Astrocyte (in vitro differentiated cells and primary cell): ENCODE measurements around the gene ARFGAP2. TPM values are rescaled to one million over a fixed set of nuclear protein-coding genes. Genes with fewer than 3 reads are reported as not detected.

Source experiments
- DNase-seq: peaks from one replicate; pipeline ENCODE4 v3.0.0-alpha.2; 2010; ENCODE audit warnings: low read depth
- FAIRE-seq: peaks from 2 replicates; lab custom pipeline; 2011; peaks lifted over from hg19 to GRCh38; lab: Jason Lieb, UNC
- H2AFZ ChIP-seq: 2 replicates; pipeline ENCODE4 v1.6.0; 2012; ENCODE audit warnings: low read depth, low read length, inconsistent platforms
- H3K27ac ChIP-seq: 2 replicates; pipeline ENCODE4 v1.5.1; 2011; ENCODE audit warnings: low read depth, low read length, inconsistent platforms
- H3K27me3 ChIP-seq: 2 replicates; pipeline ENCODE4 v1.6.0; 2011; ENCODE audit warnings: low read length, inconsistent platforms; ENCODE audit not compliant: insufficient read depth
- H3K36me3 ChIP-seq: 2 replicates; pipeline ENCODE4 v1.5.1; 2011; ENCODE audit warnings: low read length, inconsistent platforms; ENCODE audit not compliant: insufficient read depth
- H3K4me1 ChIP-seq: 2 replicates; pipeline ENCODE4 v1.5.1; 2011; ENCODE audit warnings: low read length, inconsistent platforms; ENCODE audit not compliant: insufficient read depth
- H3K4me2 ChIP-seq: 2 replicates; pipeline ENCODE4 v1.6.0; 2012; ENCODE audit warnings: low read length, inconsistent platforms
- H3K4me3 ChIP-seq: 2 replicates; pipeline ENCODE4 v1.5.1; 2011; ENCODE audit warnings: low read depth, mild to moderate bottlenecking, low read length, inconsistent platforms; ENCODE audit not compliant: insufficient read depth
- H3K79me2 ChIP-seq: 2 replicates; pipeline ENCODE4 v1.6.0; 2012; ENCODE audit warnings: mild to moderate bottlenecking, low read length, inconsistent platforms; ENCODE audit not compliant: insufficient read depth
- H3K9ac ChIP-seq: 2 replicates; pipeline ENCODE4 v1.6.0; 2012; ENCODE audit warnings: mild to moderate bottlenecking, low read length, inconsistent platforms
- H3K9me3 ChIP-seq: 2 replicates; pipeline ENCODE4 v1.5.1; 2012; ENCODE audit warnings: low read depth, mild to moderate bottlenecking, low read length, inconsistent platforms; ENCODE audit not compliant: insufficient read depth
- H4K20me1 ChIP-seq: 2 replicates; pipeline ENCODE4 v1.6.0; 2012; ENCODE audit warnings: low read length, inconsistent platforms; ENCODE audit not compliant: insufficient read depth
- H3K27ac Mint-ChIP-seq: one replicate; pipeline ENCODE4 v1.8.0; 2021; ENCODE audit warnings: mild to moderate bottlenecking, mixed read lengths; ENCODE audit not compliant: unreplicated experiment
- H3K27me3 Mint-ChIP-seq: one replicate; pipeline ENCODE4 v1.8.0; 2021; ENCODE audit warnings: low read depth, mixed read lengths; ENCODE audit not compliant: unreplicated experiment
- H3K36me3 Mint-ChIP-seq: one replicate; pipeline ENCODE4 v1.8.0; 2021; ENCODE audit warnings: low read depth, mixed read lengths; ENCODE audit not compliant: unreplicated experiment
- H3K4me1 Mint-ChIP-seq: one replicate; pipeline ENCODE4 v1.8.0; 2021; ENCODE audit warnings: low read depth, mixed read lengths; ENCODE audit not compliant: unreplicated experiment
- H3K4me3 Mint-ChIP-seq: one replicate; pipeline ENCODE4 v1.8.0; 2021; ENCODE audit warnings: mild to moderate bottlenecking, moderate library complexity, mixed read lengths; ENCODE audit not compliant: unreplicated experiment
- H3K9me3 Mint-ChIP-seq: one replicate; pipeline ENCODE4 v1.8.0; 2021; ENCODE audit warnings: mild to moderate bottlenecking, mixed read lengths; ENCODE audit not compliant: unreplicated experiment
- EZH2 ChIP-seq: IDR thresholded peaks from 2 replicates; pipeline ENCODE4 v1.6.1; 2012; ENCODE audit warnings: mild to moderate bottlenecking, low read length, inconsistent platforms; ENCODE audit not compliant: insufficient read depth
- total RNA-seq: library from RNA; stranded (reverse); gene quantifications from 2 replicates; pipeline ENCODE4 v1.2.1, GENCODE V29; 2021
- TF ChIP-seq, protein P1 (sequence below): IDR thresholded peaks from 2 replicates; pipeline ENCODE4 v1.5.1; 2011; ENCODE audit warnings: low read depth, mild to moderate bottlenecking, inconsistent platforms, low read length, moderate library complexity; ENCODE audit not compliant: insufficient read depth

ARFGAP2 gene
- total RNA-seq, 1 donor from 2014 or later: 51.0 TPM

DNA sequence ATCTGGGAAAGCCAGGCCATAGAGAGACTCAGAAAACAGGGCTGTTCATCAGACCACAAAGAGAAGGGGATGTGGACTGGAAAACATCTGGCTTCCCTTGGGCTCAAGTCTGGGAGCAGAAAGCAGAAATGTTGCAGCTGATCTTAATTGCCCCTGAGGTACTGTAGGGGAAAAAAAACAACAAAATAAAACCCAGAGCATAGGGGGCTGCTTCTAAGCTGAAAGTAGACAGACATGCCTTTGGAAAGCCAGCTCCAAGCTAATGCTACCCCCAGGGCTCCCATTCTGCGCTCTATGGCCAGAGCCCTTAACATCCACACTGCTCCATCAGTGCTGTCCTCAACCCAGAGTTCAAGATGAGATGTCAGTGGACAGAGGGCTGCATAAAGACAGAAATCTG lies 11.6 kb upstream of the ARFGAP2 start:
- Histone ChIP-seq H3K9me3 (no peaks in the 10 kb centered on the region), H4K20me1 (peaks cover 12% of the 10 kb centered on the region), H3K4me2 (no peak overlapping the region), H3K27me3 (no peaks in the 10 kb centered on the region), H3K9ac (no peak overlapping the region), H3K4me3 (no peak overlapping the region), H2AFZ (no peak overlapping the region), H3K36me3 (no peaks in the 10 kb centered on the region), H3K4me1 (peaks cover 35% of the 10 kb centered on the region), H3K27ac (no peak overlapping the region), H3K79me2 (peaks cover 26% of the 10 kb centered on the region)
- Mint-ChIP-seq H3K4me1 (peaks cover 18% of the 10 kb centered on the region), H3K9me3 (no peaks in the 10 kb centered on the region), H3K36me3 (peaks cover 5% of the 10 kb centered on the region), H3K27me3 (no peaks in the 10 kb centered on the region), H3K4me3 (no peak overlapping the region), H3K27ac (no peak overlapping the region)
- DNase-seq (no peak), FAIRE-seq (no peak)
- TF ChIP-seq EZH2: no peak
- TF ChIP-seq, protein P1, sequence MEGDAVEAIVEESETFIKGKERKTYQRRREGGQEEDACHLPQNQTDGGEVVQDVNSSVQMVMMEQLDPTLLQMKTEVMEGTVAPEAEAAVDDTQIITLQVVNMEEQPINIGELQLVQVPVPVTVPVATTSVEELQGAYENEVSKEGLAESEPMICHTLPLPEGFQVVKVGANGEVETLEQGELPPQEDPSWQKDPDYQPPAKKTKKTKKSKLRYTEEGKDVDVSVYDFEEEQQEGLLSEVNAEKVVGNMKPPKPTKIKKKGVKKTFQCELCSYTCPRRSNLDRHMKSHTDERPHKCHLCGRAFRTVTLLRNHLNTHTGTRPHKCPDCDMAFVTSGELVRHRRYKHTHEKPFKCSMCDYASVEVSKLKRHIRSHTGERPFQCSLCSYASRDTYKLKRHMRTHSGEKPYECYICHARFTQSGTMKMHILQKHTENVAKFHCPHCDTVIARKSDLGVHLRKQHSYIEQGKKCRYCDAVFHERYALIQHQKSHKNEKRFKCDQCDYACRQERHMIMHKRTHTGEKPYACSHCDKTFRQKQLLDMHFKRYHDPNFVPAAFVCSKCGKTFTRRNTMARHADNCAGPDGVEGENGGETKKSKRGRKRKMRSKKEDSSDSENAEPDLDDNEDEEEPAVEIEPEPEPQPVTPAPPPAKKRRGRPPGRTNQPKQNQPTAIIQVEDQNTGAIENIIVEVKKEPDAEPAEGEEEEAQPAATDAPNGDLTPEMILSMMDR: no peak

DNA sequence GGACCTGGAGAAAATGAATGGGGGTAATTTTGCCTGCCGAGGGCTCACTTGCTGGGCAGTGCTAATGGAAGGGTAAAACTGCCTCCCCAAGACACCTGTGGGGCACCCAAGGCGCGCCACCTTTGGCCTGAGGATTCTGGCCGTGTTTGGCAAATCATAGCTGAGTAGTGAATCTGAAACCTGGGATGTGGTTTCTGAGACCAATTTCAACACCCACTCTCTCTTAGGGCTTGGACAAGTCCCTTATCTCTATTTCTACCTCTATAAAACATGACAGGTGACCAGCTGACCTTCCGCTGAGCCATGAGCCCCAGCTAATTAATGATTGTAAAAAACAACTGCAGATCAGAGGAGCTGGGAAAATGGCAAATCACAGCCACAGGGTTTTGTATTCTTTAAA lies 11.0 kb upstream of the ARFGAP2 start:
- H3K4me2 ChIP-seq: peak overlapping the region; percentile 93
- Mint-ChIP-seq H3K27me3 (no peaks in the 10 kb centered on the region), H3K4me3 (peak overlapping the region; percentile 58), H3K9me3 (no peaks in the 10 kb centered on the region), H3K4me1 (peaks cover 18% of the 10 kb centered on the region), H3K36me3 (peaks cover 5% of the 10 kb centered on the region), H3K27ac (no peak overlapping the region)
- H3K27me3 ChIP-seq: no peaks in the 10 kb centered on the region
- H2AFZ ChIP-seq: peak overlapping the region; percentile 78
- TF ChIP-seq, protein P1: no peak
- TF ChIP-seq EZH2: no peak
- H3K36me3 ChIP-seq: no peaks in the 10 kb centered on the region
- H3K27ac ChIP-seq: no peak overlapping the region
- peak overlapping the region; percentile 66 for H3K4me3 ChIP-seq
- peak overlapping the region; percentile 68 for H3K9ac ChIP-seq
- DNase-seq (peak; percentile 2), FAIRE-seq (no peak)
- H3K9me3 ChIP-seq: no peaks in the 10 kb centered on the region
- peaks cover 35% of the 10 kb centered on the region for H3K4me1 ChIP-seq
- H4K20me1 ChIP-seq: peaks cover 15% of the 10 kb centered on the region
- peaks cover 32% of the 10 kb centered on the region for H3K79me2 ChIP-seq
